Effector CD8-positive, alpha-beta T cell (primary cell): ENCODE results near the gene SLC29A1.

ENCODE experiments used
- DNase-seq: peaks from one replicate; lab custom pipeline; 2025; lab: John Stamatoyannopoulos, UW

Gene SLC29A1

GRCh38 chr6:44255105-44255808 is 31.9 kb downstream of the SLC29A1 start:
- DNase-seq = no peak

DNA sequence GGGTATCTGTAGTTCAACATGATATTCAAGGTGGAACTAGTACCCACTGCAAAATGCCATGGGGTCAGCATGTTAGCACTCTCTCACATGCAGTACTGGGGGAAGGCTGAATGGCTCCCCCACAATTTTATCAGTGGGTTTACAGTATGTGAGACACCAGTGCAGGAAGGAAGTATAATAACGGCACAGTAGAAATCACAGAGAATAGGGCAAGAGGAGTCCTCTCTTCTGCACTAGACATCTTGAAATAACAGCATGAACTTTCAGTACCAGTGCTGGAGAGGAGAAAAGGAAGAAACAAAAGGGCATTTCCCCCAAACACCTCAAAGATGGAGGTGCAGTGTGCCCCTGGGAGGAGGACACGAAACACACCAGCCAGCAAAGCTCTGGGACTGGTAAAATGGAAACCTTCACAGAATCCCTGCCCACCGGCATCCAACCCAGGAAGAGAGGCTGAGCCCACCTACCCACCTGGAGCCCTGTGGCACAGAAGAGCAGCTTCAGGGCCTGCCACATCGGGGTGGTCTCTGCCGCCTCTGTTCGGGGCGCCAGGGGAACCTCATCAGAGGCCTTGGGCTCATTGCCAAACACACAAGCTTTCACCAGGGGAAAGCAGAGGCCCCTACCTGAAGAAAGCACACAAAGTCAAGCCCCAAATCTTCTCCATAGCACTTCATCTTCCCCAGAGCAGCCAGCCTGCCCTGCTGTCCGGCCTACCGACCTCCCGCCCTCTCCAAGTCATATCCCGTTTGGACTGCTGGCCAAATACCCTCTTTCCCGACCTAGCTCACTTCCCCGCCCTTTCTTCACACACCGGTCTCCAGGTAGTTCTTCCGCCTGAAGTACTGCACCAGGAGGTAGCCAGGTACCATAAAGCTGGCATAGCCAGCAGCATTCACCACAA is 32.7 kb downstream of the SLC29A1 start:
- peak; percentile 17 for DNase-seq

- no peak for DNase-seq
These were observed 33.3 kb downstream of the SLC29A1 start for GRCh38 chr6:44256775-44257024.

DNA sequence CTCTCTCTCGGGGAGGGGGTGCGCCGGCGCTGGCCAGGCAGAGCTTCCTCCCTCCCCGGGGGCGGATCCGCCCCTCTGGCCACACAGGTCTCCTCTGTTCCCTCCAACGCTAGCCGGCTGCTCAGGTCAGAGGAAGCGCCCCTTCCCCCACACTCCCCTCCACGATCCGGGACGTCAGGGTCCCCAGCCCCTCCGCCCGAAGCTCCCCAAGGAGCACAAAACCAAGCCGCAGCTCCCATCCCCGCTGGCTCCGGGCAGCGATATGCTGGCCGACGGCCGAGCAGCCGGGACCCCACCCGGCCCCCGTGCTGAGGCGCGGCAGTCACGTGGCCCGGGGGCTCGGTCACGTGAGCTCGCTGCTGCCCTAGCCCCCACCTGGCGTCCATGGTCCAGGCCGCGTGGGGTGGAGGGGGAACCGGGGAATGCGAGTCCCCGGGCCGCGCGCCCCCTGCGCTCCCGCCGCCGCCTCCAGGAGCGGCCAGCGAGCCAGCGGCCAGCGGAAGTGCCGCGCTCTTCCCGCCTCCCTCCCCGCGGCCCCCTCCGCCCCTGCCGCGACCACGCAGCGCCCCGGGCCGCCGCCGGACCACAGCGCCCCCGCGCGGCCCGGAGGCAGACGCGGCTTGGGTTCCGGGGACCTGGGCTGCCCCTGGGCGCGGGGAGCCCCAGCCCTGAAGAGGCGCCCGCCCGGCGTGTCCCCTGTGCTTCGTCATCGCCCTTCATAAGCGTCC is 33.8 kb downstream of the SLC29A1 start, which contains the start of gene SLC35B2:
TSS of gene SLC35B2 (minus strand) at position 504 of the 728 bp plus-strand sequence. CDS start at position 386, 118 bp downstream.
- DNase-seq = peak; percentile 52

- DNase-seq = no peak
These were observed 34.4 kb downstream of the SLC29A1 start for GRCh38 chr6:44257753-44258324.

DNA sequence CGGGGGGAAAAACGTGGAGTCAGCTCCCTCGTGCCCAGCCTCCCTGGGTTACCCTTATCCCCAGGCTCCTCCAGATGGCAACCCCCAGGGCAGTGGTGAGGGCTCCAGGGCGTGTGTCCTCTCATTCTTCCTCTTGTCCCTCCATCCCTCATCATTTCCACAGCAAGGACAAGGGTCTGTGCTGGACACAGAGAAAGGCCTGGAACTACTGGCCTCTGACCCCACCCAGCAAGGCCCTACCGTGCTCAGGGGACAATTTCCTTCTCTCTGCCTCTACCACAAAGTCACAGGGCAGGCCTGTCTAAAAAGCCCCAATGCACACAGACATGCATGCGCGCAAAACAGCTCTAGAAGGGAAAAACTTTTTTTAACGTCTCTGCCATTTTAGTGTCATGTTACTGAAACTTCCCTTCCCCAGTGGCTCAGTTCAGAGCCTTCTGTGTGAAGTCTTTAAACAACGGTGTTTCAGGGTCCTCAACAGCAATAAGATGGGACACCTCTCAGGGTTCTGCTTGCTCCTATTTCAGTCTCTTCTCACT is 35.0 kb downstream of the SLC29A1 start:
- DNase-seq = no peak

DNA sequence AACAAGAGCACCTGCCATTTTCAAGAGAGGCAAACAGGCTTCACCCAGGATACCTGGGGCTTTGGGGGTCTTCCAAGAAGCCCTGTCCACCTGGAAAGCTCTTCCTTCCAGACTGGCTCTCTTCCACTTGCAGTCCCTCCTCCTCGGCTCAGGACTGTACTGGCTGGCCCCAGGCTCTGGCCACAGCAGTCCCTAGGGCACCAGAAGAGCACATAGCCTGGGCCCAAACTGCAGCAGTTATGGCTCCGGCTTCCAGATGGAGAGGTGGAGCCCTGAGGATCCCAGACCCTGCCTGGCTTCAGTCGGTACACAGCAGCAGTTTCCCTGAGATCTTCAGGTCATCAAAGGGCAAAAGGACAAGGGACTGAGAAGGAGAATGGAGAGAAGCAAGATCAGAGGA is 35.5 kb downstream of the SLC29A1 start:
- no peak for DNase-seq

GRCh38 chr6:44260011-44260410 is 36.6 kb downstream of the SLC29A1 start:
- DNase-seq = no peak

DNA sequence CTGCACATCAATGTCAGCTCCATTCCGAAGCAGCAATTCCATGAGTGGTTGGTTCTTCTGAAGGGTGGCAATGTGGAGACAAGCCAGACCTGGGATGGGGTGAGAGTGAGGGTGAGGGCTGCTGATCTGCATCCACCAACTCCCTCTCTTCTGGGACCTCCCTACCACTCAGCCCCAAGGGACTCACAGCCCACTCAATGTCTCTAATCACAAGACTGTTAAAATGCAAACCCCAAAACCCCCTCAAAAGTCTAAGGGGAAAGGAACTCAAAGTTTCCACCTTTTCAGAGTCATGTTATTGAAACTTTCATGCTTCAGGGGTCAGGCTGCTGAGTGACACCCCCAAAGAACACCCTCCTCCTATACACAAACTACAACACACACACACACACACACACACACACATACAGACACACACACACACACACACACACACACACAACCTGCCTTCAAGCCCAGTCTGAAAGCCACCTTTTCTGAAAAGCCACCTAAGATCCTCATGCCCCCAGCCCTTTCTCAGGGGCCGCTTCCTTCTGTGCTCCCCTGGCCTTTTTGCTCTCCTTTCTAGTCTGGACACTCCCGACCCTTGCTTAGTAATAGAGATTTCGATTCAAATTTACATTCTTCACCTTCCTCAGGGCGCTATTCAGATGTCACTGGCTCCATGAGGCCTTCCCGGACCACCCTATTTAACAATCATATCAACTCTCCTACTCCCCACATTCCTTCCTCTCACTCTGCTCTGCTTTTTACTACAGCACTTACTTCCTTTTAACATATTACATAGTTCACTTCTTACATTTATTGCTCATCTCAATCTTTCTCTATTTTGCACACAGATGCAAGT is 37.3 kb downstream of the SLC29A1 start:
- DNase-seq = no peak

- DNase-seq = no peak
These were observed 38.2 kb downstream of the SLC29A1 start for GRCh38 chr6:44261581-44261980.

- no peak for DNase-seq
These were observed 39.3 kb downstream of the SLC29A1 start for GRCh38 chr6:44262467-44263353.

- peak; percentile 37 for DNase-seq
These were observed 40.1 kb downstream of the SLC29A1 start for GRCh38 chr6:44263354-44264100.

DNA sequence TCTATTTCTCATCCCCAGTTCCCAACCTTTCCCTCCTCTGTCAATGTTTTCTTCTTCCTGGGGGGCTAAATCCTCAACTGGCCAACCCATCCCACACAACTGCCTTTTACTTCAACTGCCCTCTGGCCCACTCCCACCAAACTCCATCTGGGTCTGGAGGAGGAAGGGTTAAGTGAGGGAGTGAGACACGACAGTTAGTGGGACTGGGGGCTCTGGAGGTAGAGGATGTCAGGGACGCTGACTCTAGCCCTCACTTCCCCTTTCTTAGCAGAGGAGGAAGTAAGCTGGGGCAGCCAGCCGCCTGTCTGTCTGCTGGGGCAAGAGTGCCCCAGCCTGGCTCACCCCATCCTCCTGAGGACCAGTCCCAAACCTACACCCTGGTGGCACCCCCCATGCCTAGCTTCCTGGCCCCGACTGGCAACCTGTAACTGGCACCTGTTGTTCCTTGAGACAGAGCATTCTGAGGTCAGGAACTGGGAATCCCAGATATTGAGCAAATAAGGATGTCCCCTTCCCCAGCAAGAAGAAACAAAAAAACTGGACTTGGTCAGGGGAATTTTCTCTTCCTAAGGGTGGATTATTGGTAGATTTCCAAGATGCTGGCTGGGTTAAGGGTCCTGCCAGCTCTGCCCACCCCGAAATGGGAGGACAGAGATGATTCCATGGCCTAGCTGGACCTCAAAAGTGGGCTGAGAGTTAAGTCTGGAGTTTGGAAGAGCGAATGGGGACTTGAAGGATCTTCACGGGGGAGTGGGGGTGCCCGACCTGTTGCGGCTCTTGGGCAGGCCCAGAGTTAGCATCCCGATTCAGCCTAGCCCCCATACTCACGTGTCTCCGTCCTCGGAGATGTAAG is 41.0 kb downstream of the SLC29A1 start:
- no peak for DNase-seq

- peak; percentile 94 for DNase-seq
These were observed 41.8 kb downstream of the SLC29A1 start, which contains the start of gene NFKBIE for GRCh38 chr6:44265007-44265721. TSS of gene NFKBIE (minus strand) at chr6:44265551. CDS start at chr6:44265346, 205 bp downstream.

GRCh38 chr6:44265722-44266233 is 42.4 kb downstream of the SLC29A1 start:
- no peak for DNase-seq

DNA sequence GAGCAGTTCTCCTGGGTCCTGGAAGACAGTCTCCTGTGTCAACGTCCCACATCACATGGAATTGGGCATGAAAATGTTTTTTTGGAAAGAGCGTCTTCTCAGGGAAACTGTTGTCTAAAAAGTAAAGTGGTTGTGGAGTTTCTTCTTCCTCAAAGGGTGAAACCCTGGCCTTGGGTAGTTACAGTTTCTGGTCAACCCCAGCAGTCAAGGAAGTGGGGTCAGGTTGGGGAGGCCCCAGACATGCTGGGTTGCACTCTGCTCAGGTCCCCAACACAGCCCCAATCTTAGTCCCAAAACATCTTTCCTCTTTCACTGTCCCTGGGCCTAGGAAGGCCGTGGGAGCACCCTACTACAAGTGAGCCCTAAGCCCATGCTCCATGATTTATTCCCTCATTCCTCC is 43.0 kb downstream of the SLC29A1 start:
- no peak for DNase-seq

DNA sequence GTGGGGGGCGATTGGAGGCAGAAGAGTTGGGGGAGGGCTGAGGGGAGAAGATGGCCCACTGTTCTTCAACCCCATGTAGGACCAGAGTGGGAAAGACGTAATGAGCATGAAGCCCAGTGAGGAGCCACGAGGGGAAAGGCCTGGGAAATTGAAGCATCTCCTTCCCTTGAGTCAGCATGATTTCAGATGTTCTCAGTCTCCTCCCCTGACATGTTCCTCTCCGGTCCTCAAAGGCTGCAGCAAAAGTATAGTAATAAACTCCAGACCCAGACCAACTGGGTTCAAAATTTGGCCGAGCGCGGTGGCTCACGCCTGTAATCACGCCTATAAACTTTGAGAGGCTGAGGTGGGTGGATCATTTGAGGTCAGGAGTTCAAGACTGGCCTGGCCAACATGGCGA is 43.9 kb downstream of the SLC29A1 start:
- no peak for DNase-seq
